ENCODE data around the gene MDGA2.
"Not testable (repeated sequence)": the region's sequence is repeated elsewhere in the genome, so short reads cannot be mapped to it uniquely, and the experiment has no call there.

Gene MDGA2

DNA sequence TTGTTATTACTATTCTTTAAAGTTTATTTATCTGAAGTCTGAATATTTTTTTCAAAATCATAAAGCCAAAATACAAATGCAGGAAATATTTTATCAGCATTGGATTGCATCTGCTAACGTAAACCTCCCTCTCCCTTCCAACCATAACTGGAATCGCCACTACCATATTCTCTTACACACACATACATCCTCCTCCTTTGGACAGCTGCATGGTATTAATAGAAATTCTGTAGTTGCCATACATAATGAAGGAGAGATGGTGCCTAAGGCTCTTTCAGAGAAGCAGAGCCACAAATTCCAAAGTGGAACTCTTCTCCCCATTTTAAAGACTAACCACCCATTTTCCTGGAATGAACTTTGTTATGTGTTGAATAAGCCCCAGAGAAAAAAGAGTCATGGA is 352.7 kb downstream of the MDGA2 start:
- no peak for DNase-seq

- DNase-seq: no peak
Observed at GRCh38 chr14:47302121-47302520, 373.3 kb downstream of the MDGA2 start.

GRCh38 chr14:47300796-47301195 is 374.6 kb downstream of the MDGA2 start:
- DNase-seq: no peak

DNA sequence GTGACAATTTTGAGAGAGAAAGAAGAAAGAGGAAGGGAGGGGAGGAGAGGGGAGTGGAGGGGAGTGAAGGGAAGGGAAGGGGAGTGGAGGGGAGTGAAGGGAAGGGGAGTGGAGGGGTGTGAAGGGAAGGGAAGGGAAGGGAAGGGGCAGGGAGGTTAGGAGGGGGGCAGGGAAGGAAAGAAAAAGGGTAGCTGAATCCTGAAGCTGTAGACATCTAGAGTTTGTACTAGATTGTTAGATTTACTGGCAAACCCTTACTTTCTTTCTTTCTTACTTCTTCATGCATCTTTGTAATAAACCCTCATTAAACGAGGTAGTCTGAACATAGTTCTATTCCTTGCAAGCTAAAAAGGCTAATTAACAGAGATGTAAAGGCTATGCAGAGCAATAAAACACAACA is 378.0 kb downstream of the MDGA2 start:
- no peak for DNase-seq

- DNase-seq: no peak
Observed at GRCh38 chr14:47284283-47284682, 391.1 kb downstream of the MDGA2 start.

DNA sequence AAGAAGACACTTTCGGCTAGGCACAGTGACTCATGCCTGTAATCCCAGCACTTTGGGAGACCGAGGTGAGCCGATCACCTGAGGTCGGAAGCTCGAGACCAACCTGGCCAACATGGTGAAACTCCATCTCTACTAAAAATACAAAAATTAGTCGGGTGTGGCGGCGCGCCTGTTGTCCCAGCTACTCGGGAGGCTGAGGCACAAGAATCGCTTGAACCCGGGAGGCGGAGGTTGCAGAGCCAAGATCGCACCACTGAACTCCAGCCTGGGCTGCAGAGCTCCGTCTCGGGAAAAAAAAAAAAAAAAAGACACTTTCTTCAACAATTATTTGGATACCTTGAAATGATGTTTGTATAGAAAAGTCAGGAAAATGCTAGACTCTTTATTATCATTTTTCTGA is 393.6 kb downstream of the MDGA2 start:
- not testable (repeated sequence) for DNase-seq

DNA sequence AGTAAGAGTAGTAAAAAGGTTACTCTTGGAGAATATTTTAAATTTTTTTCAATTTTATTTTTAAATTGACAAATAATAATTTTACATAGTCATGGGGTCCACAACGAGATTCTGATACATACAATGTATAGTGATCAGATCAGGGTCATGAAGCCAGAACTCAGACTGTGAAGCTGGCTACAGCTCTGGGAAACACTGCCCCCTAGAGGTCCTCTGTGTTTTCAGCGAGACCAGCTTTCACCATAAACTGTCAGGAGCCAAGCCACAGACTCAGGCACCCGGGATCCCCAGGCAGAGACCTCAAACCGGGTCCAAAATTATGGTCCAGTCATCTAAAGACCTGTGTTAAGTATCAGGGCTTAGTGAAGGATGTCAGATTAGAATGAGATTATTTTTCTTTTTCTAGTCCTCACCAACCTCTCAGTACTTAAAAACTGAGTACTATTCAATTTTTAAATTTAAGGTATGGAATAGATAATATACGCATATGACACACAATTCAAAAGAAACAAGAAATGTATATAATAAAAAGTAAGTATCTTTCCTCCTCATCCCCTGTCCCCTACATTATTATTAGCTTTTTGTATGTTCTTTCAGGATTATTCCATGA is 397.1 kb downstream of the MDGA2 start:
- no peak for DNase-seq

- no peak for DNase-seq
Observed at GRCh38 chr14:47277703-47278102, 397.7 kb downstream of the MDGA2 start.

DNA sequence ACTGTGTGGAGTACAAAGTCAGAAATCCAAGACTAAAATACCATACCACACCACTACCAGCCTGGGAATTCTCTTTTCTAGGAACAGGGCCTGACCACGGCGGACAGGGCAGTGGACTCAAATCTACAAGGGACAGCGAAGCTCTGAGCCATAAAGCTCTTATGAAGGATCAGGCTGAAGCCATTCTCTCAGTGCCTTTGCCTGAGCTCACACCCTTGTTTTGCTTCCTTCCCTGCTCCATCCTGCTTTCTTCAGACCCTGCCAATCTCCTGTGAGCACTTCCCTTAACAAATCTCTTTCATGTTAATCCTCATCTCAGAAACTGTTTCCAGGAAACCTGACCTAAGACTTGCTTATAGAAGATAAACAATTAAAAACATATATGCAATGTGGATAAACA is 398.5 kb downstream of the MDGA2 start:
- DNase-seq: no peak

GRCh38 chr14:47273939-47274338 is 401.5 kb downstream of the MDGA2 start:
- DNase-seq: no peak

DNA sequence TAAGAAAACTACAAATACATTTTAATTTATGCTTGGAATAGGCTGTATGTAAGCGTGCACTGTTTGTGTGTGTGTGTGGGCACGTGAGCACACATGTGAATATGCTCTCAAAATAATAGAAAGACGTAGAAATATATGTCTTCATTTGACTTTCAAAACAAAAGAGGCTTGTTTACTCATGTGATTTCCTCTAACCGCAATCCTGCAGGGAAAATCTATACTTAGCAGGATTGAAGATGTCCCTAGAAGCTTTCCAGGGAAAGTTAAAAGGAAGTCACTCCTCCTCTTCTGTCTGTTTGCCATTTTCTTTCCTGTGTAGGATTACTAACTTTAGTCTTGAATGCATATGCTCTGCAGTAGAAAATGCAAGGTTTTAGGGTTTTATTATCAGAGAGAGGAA is 404.7 kb downstream of the MDGA2 start:
- no peak for DNase-seq

- no peak for DNase-seq
Observed at GRCh38 chr14:47269756-47270492, 405.5 kb downstream of the MDGA2 start.

GRCh38 chr14:47264842-47265241 is 410.6 kb downstream of the MDGA2 start:
- no peak for DNase-seq

GRCh38 chr14:47262801-47263200 is 412.6 kb downstream of the MDGA2 start:
- DNase-seq: no peak

GRCh38 chr14:47261350-47261749 is 414.1 kb downstream of the MDGA2 start:
- no peak for DNase-seq

- no peak for DNase-seq
Observed at GRCh38 chr14:47259796-47260195, 415.6 kb downstream of the MDGA2 start.

- DNase-seq: no peak
Observed at GRCh38 chr14:47257013-47257412, 418.4 kb downstream of the MDGA2 start.

- DNase-seq: no peak
Observed at GRCh38 chr14:47252802-47253201, 422.6 kb downstream of the MDGA2 start.

DNA sequence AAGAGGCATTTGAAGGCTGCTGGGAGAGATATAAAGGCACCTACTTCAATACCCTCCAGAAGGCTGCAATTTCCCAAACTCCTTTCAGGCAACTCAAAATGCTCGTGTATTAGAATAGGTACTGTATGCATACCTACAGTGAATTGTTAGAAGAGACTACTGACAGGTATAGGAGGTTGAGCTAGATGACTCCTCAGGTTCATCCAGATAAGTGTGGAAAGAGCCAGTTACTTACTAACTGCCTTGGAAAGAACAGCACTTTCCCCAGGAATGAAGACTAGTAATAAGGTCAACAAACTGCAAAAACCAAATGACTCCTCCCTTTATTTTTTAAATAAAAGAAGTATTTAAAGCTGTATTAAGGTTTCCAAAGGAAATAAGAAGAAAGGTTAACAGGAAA is 429.0 kb downstream of the MDGA2 start:
- no peak for DNase-seq

DNA sequence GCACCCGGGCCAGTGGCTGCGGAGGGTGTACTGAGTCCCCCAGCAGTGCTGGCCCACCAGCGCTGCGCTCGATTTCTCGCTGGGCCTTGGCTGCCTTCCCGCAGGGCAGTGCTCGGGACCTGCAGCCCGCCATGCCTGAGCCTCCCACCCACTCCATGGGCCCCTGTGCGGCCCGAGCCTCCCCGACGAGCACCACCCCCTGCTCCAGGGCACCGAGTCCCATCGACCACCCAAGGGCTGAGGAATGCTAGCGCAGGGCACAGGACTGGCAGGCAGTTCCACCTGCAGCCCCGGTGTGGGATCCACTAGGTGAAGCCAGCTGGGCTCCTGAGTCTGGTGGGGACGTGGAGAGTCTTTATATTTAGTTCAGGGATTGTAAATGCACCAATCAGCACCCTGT is 432.8 kb downstream of the MDGA2 start:
- DNase-seq: not testable (repeated sequence)

- no peak for DNase-seq
Observed at GRCh38 chr14:47240748-47241437, 434.5 kb downstream of the MDGA2 start.

DNA sequence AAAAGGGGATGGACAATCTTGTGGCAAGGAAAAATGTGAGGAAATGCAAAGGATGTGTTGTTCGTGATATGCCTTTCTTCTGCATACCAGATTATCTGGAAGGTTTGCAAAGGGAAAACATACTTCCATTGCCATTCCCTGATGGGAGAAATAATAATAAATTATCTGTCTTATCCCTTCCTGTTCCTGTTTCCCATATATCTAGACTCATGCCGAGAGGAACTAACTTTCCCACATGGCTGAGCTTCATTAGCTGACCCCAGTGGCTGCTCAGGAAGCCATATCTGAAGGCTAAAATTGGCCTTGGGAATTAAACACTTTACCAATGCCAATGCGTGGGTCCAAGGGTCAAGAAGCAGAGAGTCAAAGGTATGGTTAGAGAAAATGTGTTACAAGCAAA is 439.8 kb downstream of the MDGA2 start:
- no peak for DNase-seq

DNA sequence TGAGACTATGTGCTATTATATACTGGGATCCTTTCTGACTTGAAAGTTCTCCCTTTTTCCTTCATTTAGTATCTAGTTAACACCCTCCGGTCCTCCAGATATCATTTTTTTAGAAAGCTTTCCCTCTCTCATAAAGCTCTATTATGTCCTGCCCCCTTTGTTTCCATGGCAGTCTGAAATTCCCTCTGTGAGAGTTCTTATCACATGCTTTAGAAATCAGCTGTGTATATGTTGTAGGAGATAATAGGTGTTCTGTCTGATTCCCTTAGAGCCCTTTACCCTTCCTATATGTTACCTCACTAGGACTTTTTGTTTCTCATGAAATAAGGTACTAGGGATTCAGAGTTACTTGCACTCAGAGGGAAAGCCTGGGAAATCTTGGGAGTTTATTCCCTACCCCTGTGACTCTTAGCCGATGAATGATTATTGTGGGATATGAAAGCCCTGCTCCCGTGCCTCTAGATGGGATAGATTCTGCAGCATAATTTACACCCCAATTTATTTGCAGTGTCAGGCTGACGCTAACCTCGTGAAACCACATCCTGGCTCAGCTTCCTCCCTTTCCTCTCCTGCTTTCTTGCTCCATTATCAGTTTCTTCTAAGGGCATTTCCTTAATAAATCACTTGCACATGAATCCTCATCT is 448.4 kb downstream of the MDGA2 start:
- no peak for DNase-seq

DNA sequence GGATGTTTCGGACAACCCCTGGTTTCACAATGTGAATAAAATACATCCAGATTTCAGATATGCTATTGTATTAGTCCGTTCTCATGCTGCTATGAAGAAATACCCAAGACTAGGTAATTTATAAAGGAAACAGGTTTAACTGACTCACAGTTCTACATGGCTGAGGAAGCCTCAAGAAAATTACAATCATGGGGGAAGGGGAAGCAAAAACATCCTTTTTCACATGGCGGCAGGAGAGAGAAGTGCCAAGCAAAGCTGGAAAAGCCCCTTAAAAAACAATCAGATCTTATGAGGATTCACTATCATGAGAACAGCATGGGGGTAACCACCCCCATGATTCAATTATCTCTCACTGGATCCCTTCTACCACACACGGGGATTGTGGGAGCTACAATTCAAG is 451.7 kb downstream of the MDGA2 start:
- DNase-seq: no peak

All from activated CD4-positive, alpha-beta T cell treated with anti-CD3 and anti-CD28 coated beads, Interleukin-2, amount 50 U/mL, for 1 hour (primary cell).